Vagina (tissue), 2 donors: ENCODE data around the gene ANGPTL8.

Source experiments
- CTCF ChIP-seq, 3 experiments: fragments of 450-650 bp in 2 of 3; fragments of 200-600 bp in 1 of 3; sonication (generic) in 1 of 3; IDR thresholded peaks; one replicate each; pipeline ENCODE4 v1.5.1; 2017 to 2019; ENCODE audit warnings: antibody characterized with exemption in 3 of 3, mild to moderate bottlenecking in 2 of 3, moderate library complexity in 2 of 3
- POLR2A ChIP-seq, 2 donors: fragments of 450-650 bp; IDR thresholded peaks; one replicate each; pipeline ENCODE4 v1.6.1; 2017; ENCODE audit warnings: antibody characterized with exemption in 2 of 2, mild to moderate bottlenecking in 2 of 2, moderate library complexity in 2 of 2
- POLR2AphosphoS5 ChIP-seq, 2 donors: sonication (generic); formaldehyde crosslinking; IDR thresholded peaks; one replicate each; pipeline ENCODE4 v1.9.0; 2017; ENCODE audit warnings: antibody characterized with exemption in 2 of 2, mild to moderate bottlenecking in 2 of 2, low read depth in 1 of 2; ENCODE audit not compliant: insufficient read depth in 1 of 2

- TF ChIP-seq POLR2AphosphoS5 (IDR thresholded peaks at IDR 0.05; ENCODE audit: insufficient read depth in 1 of 2, low read depth in 1 of 2), result no peak
- no peak for TF ChIP-seq CTCF (IDR thresholded peaks at IDR 0.05)
- TF ChIP-seq POLR2A (IDR thresholded peaks at IDR 0.05), result no peak
Measured at GRCh38 chr19:11238781-11239376, 540 bp upstream of the ANGPTL8 start.
